Measurements from ENCODE around the gene PROS1. TPM values are rescaled to one million over a fixed set of nuclear protein-coding genes. Genes with fewer than 3 reads are reported as not detected.

The PROS1 gene
- total and polyA plus RNA-seq, 10 of the 15 experiments (the other 5 are each of a cell fraction or from before 2014, with no cell fraction given), result 0.10 TPM; not detected in 9

GRCh38 chr3:93983408-93983807, 9.7 kb upstream of the PROS1 start:
- 98% methylated on average over 3 of the region's 3 CpGs for WGBS (ENCODE audit: insufficient coverage, insufficient replicate concordance, low lambda C conversion rate, missing lambda C conversion rate)
- RAD21 ChIA-PET (ENCODE audit: unreplicated experiment), result no interaction called here
- intact Hi-C loops (cut with micrococcal nuclease; ENCODE audit: unreplicated experiment), result no loop called here

GRCh38 chr3:93981649-93982048, 8.0 kb upstream of the PROS1 start:
- ATAC-seq (no peak), DNase-seq (ENCODE audit: low read depth, low spot score) (no peak), FAIRE-seq (no peak)
- no peaks in the 10 kb centered on the region for H3K36me3 ChIP-seq (ENCODE audit: control insufficient read depth in 2 of 2, insufficient read depth in 2 of 2, low read length in 1 of 2)
- H3K4me1 ChIP-seq (ENCODE audit: control insufficient read depth, insufficient read depth, low read length), result no peaks in the 10 kb centered on the region
- H3K4me2 ChIP-seq (ENCODE audit: control insufficient read depth, insufficient read depth), result no peak overlapping the region
- CTCF ChIA-PET, result interaction anchor here (1.2 to 2.9 kb wide), 4 partner anchors 8 to 88 kb away, joined by 3 to 12 read pairs (median 4); no protein-coding TSS in a partner anchor
- H3K4me3 ChIP-seq, result 0 out of 2 replicates have a peak overlapping the region, but pooled peaks have one; percentile 16
- no peaks in the 10 kb centered on the region for H3K9me3 ChIP-seq (replicated peaks; ENCODE audit: control insufficient read depth, insufficient read depth, low read length)
- H3K9ac ChIP-seq (ENCODE audit: control insufficient read depth, insufficient read depth, low read length), result no peak overlapping the region
- peaks cover 3% of the 10 kb centered on the region for H3K79me2 ChIP-seq (ENCODE audit: control insufficient read depth, insufficient read depth, low read length)
- H2AFZ ChIP-seq (ENCODE audit: control insufficient read depth, low read depth, low read length), result no peak overlapping the region
- no peak overlapping the region for H3K27ac ChIP-seq (ENCODE audit: control insufficient read depth, insufficient read depth)
- POLR2A ChIA-PET, result no interaction called here
- RAD21 ChIA-PET (ENCODE audit: unreplicated experiment), result no interaction called here
- no peaks in the 10 kb centered on the region for H3K27me3 ChIP-seq (replicated peaks in 1 of 2; ENCODE audit: control insufficient read depth in 2 of 2, insufficient read depth in 2 of 2, low read length in 1 of 2)
- no peaks in the 10 kb centered on the region for H4K20me1 ChIP-seq (ENCODE audit: control insufficient read depth, insufficient read depth)
- no TSS peak for BruUV-seq (replicated peaks)
- TF ChIP-seq MLLT1 (IDR thresholded peaks at IDR 0.05), result peak; percentile 51; the same call in 1 of the 2 replicates
- TF ChIP-seq JUNB (IDR thresholded peaks at IDR 0.05), result no peak
- intact Hi-C loops (cut with micrococcal nuclease; ENCODE audit: unreplicated experiment) (no loop called here), in situ Hi-C loops (cut with MboI) (no loop called here)
- SMC1A ChIA-PET (ENCODE audit: uncharacterized antibody, unreplicated experiment), result interaction anchor here (1.0 to 2.2 kb wide), 3 partner anchors 82 to 121 kb away, joined by 3 to 5 read pairs (median 4); partner anchors contain the start of genes DHFR2 and NSUN3
- WGBS (ENCODE audit: insufficient coverage, insufficient replicate concordance, low lambda C conversion rate, missing lambda C conversion rate), result 99% methylated on average over 12 of the region's 13 CpGs

More at GRCh38 chr3:93983408-93983807, 9.7 kb upstream of the PROS1 start:
- ChIA-PET CTCF (interaction anchor here (1.0 kb wide), 1 partner anchor 71 kb away, joined by 3 read pairs; no protein-coding TSS in a partner anchor), SMC1A (ENCODE audit: uncharacterized antibody, unreplicated experiment) (no interaction called here), POLR2A (no interaction called here)
- BruUV-seq (replicated peaks), result no TSS peak
- ATAC-seq, result no peak
- in situ Hi-C loops (cut with MboI), result no loop called here
- Histone ChIP-seq H3K27ac (ENCODE audit: control insufficient read depth, insufficient read depth) (no peak overlapping the region), H2AFZ (ENCODE audit: control insufficient read depth, low read depth, low read length) (no peak overlapping the region), H3K79me2 (ENCODE audit: control insufficient read depth, insufficient read depth, low read length) (peaks cover 3% of the 10 kb centered on the region), H3K4me3 (no peak overlapping the region), H3K27me3 (replicated peaks in 1 of 2; ENCODE audit: control insufficient read depth in 2 of 2, insufficient read depth in 2 of 2, low read length in 1 of 2) (no peaks in the 10 kb centered on the region), H3K4me2 (ENCODE audit: control insufficient read depth, insufficient read depth) (no peak overlapping the region), H3K9ac (ENCODE audit: control insufficient read depth, insufficient read depth, low read length) (no peak overlapping the region), H3K4me1 (ENCODE audit: control insufficient read depth, insufficient read depth, low read length) (no peaks in the 10 kb centered on the region), H4K20me1 (ENCODE audit: control insufficient read depth, insufficient read depth) (no peaks in the 10 kb centered on the region), H3K9me3 (replicated peaks; ENCODE audit: control insufficient read depth, insufficient read depth, low read length) (no peaks in the 10 kb centered on the region), H3K36me3 (ENCODE audit: control insufficient read depth in 2 of 2, insufficient read depth in 2 of 2, low read length in 1 of 2) (no peaks in the 10 kb centered on the region)
- no peak for TF ChIP-seq BCL11A (IDR thresholded peaks at IDR 0.05; ENCODE audit: low read depth, low read length)
- FAIRE-seq, result no peak
- DNase-seq (ENCODE audit: low read depth, low spot score), result no peak

Data from GM12878 (cell line).